ENCODE measurements around the gene INTS15.

DNA sequence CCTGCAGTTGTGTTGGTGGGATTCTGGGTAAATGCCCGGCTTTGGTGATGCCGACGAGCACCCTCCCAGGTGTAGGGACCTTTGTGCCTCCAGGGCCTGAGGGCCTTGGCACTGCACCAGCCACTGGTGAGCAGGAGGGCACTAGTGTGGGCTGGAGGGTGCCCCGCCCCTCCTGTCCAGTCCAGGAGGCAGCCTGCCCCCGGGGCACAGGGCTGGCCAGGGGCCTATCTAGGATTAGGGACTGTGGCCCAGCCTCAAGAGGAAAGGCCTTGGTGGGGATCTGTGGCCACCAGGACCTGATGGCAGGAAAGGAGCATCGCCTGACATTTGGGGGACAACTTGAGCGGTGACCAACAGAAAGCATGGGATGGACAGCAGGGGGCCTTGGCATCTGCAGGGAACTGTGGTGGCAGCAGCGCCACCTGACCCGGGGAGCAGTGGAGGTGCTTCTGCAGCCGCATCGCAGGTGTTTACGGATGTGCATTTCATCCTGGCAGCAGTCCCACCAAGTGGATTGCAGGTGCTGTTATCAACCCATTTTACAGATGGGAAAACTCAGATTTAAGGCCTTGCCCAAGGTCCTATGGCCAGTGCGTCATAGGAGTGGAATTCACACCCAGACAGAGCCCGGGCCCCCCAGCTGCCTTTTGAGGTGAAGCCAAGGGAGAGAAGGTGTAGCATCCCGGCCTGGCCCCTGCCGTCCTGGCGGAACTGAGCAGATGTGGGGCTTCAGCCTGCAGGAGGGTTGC lies 58.4 kb downstream of the INTS15 start:
- TF ChIP-seq, protein P1, sequence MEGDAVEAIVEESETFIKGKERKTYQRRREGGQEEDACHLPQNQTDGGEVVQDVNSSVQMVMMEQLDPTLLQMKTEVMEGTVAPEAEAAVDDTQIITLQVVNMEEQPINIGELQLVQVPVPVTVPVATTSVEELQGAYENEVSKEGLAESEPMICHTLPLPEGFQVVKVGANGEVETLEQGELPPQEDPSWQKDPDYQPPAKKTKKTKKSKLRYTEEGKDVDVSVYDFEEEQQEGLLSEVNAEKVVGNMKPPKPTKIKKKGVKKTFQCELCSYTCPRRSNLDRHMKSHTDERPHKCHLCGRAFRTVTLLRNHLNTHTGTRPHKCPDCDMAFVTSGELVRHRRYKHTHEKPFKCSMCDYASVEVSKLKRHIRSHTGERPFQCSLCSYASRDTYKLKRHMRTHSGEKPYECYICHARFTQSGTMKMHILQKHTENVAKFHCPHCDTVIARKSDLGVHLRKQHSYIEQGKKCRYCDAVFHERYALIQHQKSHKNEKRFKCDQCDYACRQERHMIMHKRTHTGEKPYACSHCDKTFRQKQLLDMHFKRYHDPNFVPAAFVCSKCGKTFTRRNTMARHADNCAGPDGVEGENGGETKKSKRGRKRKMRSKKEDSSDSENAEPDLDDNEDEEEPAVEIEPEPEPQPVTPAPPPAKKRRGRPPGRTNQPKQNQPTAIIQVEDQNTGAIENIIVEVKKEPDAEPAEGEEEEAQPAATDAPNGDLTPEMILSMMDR (conservative IDR thresholded peaks at IDR 0.05; ENCODE audit: low read length) = no peak
- no peak for TF ChIP-seq EZH2phosphoT487 (IDR thresholded peaks at IDR 0.05; ENCODE audit: borderline replicate concordance)
